Measurements from ENCODE around the gene TUBGCP3.

TUBGCP3 gene

GRCh38 chr13:112442483-112443090 lies 145.4 kb downstream of the TUBGCP3 start:
- Histone ChIP-seq H3K36me3 (ENCODE audit: control insufficient read depth in 1 of 2, insufficient read depth in 2 of 2, low read length in 2 of 2) (no peaks in the 10 kb centered on the region), H3K4me3 (ENCODE audit: low read depth in 1 of 2, low read length in 2 of 2) (no peak overlapping the region), H3K4me1 (ENCODE audit: control insufficient read depth in 1 of 2, insufficient read depth in 2 of 2, low read length in 2 of 2) (no peaks in the 10 kb centered on the region), H3K27me3 (ENCODE audit: low read depth, low read length) (peaks cover 15% of the 10 kb centered on the region), H3K9me3 (ENCODE audit: control insufficient read depth in 1 of 2, low read length in 2 of 2) (peaks cover 6 to 7% of the 10 kb centered on the region in 2 donors), H3K27ac (ENCODE audit: low read length) (no peak overlapping the region)

GRCh38 chr13:112441779-112442310 lies 146.1 kb downstream of the TUBGCP3 start:
- Histone ChIP-seq H3K36me3 (ENCODE audit: control insufficient read depth in 1 of 2, insufficient read depth in 2 of 2, low read length in 2 of 2) (no peaks in the 10 kb centered on the region), H3K27ac (ENCODE audit: low read length) (no peak overlapping the region), H3K4me3 (ENCODE audit: low read depth in 1 of 2, low read length in 2 of 2) (no peak overlapping the region), H3K4me1 (ENCODE audit: control insufficient read depth in 1 of 2, insufficient read depth in 2 of 2, low read length in 2 of 2) (no peaks in the 10 kb centered on the region), H3K27me3 (ENCODE audit: low read depth, low read length) (peaks cover 15% of the 10 kb centered on the region), H3K9me3 (ENCODE audit: control insufficient read depth in 1 of 2, low read length in 2 of 2) (peaks cover 6 to 7% of the 10 kb centered on the region in 2 donors)

- Histone ChIP-seq H3K27me3 (ENCODE audit: low read depth, low read length) (peaks cover 15% of the 10 kb centered on the region), H3K9me3 (ENCODE audit: control insufficient read depth in 1 of 2, low read length in 2 of 2) (peaks cover 6 to 7% of the 10 kb centered on the region in 2 donors), H3K27ac (ENCODE audit: low read length) (no peak overlapping the region), H3K4me1 (ENCODE audit: control insufficient read depth in 1 of 2, insufficient read depth in 2 of 2, low read length in 2 of 2) (no peaks in the 10 kb centered on the region), H3K4me3 (ENCODE audit: low read depth in 1 of 2, low read length in 2 of 2) (no peak overlapping the region), H3K36me3 (ENCODE audit: control insufficient read depth in 1 of 2, insufficient read depth in 2 of 2, low read length in 2 of 2) (no peaks in the 10 kb centered on the region)
These were observed 146.7 kb downstream of the TUBGCP3 start for GRCh38 chr13:112441226-112441625.

DNA sequence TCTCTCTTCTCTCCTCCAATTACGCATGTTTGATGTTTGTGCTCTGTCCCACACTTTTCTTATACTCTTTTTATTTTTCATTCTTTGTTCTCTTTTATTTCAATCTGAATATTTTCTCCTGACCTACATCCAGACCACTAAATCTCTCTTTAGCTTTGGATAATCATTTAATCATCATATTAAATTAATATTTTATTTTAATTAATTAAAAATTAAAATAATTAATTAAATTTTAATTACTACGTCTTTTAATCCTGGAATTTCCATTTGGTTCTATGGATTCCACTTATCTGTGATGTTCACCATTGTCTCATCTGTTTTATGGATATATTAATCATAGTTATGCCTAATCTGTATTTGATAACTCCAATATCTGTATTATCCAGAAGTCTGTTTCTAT lies 149.4 kb downstream of the TUBGCP3 start:
- Histone ChIP-seq H3K9me3 (ENCODE audit: control insufficient read depth in 1 of 2, low read length in 2 of 2) (peaks cover 6 to 7% of the 10 kb centered on the region in 2 donors), H3K27ac (ENCODE audit: low read length) (no peak overlapping the region), H3K4me3 (ENCODE audit: low read depth in 1 of 2, low read length in 2 of 2) (no peak overlapping the region), H3K4me1 (ENCODE audit: control insufficient read depth in 1 of 2, insufficient read depth in 2 of 2, low read length in 2 of 2) (no peaks in the 10 kb centered on the region), H3K36me3 (ENCODE audit: control insufficient read depth in 1 of 2, insufficient read depth in 2 of 2, low read length in 2 of 2) (no peaks in the 10 kb centered on the region), H3K27me3 (ENCODE audit: low read depth, low read length) (peaks cover 11% of the 10 kb centered on the region)

- no peak overlapping the region for H3K27ac ChIP-seq (ENCODE audit: low read length)
- H3K4me3 ChIP-seq (ENCODE audit: low read depth in 1 of 2, low read length in 2 of 2): no peak overlapping the region
- H3K9me3 ChIP-seq (ENCODE audit: control insufficient read depth in 1 of 2, low read length in 2 of 2): peaks cover 6 to 7% of the 10 kb centered on the region in 2 donors
- H3K4me1 ChIP-seq (ENCODE audit: control insufficient read depth in 1 of 2, insufficient read depth in 2 of 2, low read length in 2 of 2): no peaks in the 10 kb centered on the region
- peaks cover 7% of the 10 kb centered on the region for H3K27me3 ChIP-seq (ENCODE audit: low read depth, low read length)
- no peaks in the 10 kb centered on the region for H3K36me3 ChIP-seq (ENCODE audit: control insufficient read depth in 1 of 2, insufficient read depth in 2 of 2, low read length in 2 of 2)
These were observed 149.9 kb downstream of the TUBGCP3 start for GRCh38 chr13:112438094-112438493.

DNA sequence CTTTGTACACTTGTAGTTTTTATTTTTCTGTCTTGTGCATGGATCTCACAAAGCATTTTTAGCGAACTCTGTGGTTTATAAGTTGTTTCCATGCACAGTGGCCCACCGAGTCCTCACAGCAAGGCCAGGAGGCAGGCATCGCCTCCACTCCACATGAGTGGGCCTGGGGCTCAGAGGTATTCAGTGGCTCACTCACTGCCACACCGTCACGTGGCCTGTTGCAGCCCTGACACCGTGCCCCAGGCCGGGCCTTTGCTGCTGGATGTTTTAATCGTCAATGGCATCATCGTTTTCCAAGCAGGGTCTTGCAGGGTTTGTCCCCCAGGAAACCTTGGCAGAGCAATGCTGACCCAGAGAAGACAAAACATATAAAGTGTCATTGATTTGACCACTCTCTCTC lies 152.0 kb downstream of the TUBGCP3 start:
- H3K27me3 ChIP-seq (ENCODE audit: low read depth, low read length): no peaks in the 10 kb centered on the region
- no peak overlapping the region for H3K4me3 ChIP-seq (ENCODE audit: low read depth in 1 of 2, low read length in 2 of 2)
- no peaks in the 10 kb centered on the region for H3K4me1 ChIP-seq (ENCODE audit: control insufficient read depth in 1 of 2, insufficient read depth in 2 of 2, low read length in 2 of 2)
- H3K9me3 ChIP-seq (ENCODE audit: control insufficient read depth in 1 of 2, low read length in 2 of 2): peaks cover 6 to 7% of the 10 kb centered on the region in 2 donors
- H3K36me3 ChIP-seq (ENCODE audit: control insufficient read depth in 1 of 2, insufficient read depth in 2 of 2, low read length in 2 of 2): no peaks in the 10 kb centered on the region
- no peak overlapping the region for H3K27ac ChIP-seq (ENCODE audit: low read length)
